ENCODE data around the gene FRMPD3.

- no peak for TF ChIP-seq CTCF (IDR thresholded peaks at IDR 0.05; ENCODE audit: low read depth, low read length, poor library complexity, severe bottlenecking)
- TF ChIP-seq EZH2phosphoT487 (IDR thresholded peaks at IDR 0.05; ENCODE audit: borderline replicate concordance, low read length): no peak
Observed at GRCh38 chrX:107445631-107446030, 3.8 kb upstream of the FRMPD3 start.

Measured in DOHH2 (cell line).